Measurements from ENCODE around the gene P2RY1. TPM values are rescaled to one million over a fixed set of nuclear protein-coding genes. Genes with fewer than 3 reads are reported as not detected.

P2RY1 gene
- total and polyA plus RNA-seq, 9 of the 15 experiments (the other 6 are each of a cell fraction or from before 2014, with no cell fraction given), result 6.0 to 27.9 (median 18.4) TPM

DNA sequence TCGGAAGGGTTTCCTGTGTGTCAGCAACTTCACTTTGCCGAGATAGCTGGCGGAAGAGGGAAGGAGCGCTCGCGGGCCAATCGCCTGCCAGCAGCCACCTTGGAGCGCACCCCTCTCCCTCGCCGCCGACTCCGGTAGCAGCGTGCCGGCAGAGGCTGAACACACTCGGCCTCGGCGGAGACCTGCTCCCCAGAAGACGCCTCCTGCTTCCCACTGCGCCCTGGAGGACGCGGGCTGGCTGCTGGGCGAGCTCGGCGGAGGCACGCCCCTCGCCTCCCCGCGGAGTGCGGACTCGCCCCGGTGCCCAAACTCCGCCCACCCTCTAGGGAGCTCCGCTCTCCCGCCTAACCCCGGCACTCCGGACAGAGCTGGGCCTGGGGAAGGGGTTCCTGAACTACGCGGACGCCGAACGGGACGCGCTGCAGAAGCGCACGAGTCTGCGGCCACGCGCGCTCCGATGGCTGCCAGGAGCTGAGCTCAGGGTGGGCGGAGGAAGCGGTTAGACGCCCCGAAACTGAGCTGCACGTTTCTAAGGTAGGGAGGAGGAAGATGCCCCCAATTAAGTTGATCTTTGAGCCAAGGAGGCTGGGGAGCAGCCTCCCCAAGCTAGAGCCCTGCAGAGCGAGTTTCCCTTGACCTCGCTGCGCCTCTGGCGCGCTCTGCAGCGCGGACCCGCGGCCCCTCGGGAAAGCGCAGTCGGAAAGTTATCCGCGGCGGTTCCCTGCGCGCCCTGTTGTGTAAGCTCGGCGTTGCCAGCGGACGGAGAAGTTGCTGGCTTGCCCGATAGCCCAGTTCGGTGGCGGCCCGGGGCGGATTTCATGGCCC is at the start of gene P2RY1 (continued):
- TF ChIP-seq HOMEZ (CRISPR knock-in tag; IDR thresholded peaks at IDR 0.05) (no peak), FOSL1 (tag; conservative IDR thresholded peaks at IDR 0.05) (no peak; the same call in none of the 2 replicates), ZBTB40 (IDR thresholded peaks at IDR 0.05) (no peak), ZBTB40 (CRISPR knock-in tag; IDR thresholded peaks at IDR 0.05) (0 out of 2 replicates have a peak, but pooled peaks have one; percentile 15), ZNF140 (CRISPR knock-in tag; IDR thresholded peaks at IDR 0.05) (no peak), ELK3 (CRISPR knock-in tag; IDR thresholded peaks at IDR 0.05) (no peak)
- TF ChIP-seq, protein P1, sequence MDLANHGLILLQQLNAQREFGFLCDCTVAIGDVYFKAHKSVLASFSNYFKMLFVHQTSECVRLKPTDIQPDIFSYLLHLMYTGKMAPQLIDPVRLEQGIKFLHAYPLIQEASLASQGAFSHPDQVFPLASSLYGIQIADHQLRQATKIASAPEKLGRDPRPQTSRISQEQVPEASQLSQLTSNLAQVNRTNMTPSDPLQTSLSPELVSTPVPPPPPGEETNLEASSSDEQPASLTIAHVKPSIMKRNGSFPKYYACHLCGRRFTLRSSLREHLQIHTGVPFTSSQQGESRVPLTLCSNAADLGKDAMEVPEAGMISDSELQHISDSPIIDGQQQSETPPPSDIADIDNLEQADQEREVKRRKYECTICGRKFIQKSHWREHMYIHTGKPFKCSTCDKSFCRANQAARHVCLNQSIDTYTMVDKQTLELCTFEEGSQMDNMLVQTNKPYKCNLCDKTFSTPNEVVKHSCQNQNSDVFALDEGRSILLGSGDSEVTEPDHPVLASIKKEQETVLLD (IDR thresholded peaks at IDR 0.05), result peak; percentile 3; the same call in 1 of the 2 replicates
- TF ChIP-seq, protein P2, sequence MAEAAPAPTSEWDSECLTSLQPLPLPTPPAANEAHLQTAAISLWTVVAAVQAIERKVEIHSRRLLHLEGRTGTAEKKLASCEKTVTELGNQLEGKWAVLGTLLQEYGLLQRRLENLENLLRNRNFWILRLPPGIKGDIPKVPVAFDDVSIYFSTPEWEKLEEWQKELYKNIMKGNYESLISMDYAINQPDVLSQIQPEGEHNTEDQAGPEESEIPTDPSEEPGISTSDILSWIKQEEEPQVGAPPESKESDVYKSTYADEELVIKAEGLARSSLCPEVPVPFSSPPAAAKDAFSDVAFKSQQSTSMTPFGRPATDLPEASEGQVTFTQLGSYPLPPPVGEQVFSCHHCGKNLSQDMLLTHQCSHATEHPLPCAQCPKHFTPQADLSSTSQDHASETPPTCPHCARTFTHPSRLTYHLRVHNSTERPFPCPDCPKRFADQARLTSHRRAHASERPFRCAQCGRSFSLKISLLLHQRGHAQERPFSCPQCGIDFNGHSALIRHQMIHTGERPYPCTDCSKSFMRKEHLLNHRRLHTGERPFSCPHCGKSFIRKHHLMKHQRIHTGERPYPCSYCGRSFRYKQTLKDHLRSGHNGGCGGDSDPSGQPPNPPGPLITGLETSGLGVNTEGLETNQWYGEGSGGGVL (CRISPR knock-in tag; IDR thresholded peaks at IDR 0.05), result no peak
- TF ChIP-seq, protein P3, sequence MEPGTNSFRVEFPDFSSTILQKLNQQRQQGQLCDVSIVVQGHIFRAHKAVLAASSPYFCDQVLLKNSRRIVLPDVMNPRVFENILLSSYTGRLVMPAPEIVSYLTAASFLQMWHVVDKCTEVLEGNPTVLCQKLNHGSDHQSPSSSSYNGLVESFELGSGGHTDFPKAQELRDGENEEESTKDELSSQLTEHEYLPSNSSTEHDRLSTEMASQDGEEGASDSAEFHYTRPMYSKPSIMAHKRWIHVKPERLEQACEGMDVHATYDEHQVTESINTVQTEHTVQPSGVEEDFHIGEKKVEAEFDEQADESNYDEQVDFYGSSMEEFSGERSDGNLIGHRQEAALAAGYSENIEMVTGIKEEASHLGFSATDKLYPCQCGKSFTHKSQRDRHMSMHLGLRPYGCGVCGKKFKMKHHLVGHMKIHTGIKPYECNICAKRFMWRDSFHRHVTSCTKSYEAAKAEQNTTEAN (CRISPR knock-in tag; IDR thresholded peaks at IDR 0.05), result no peak
